ENCODE results near the gene ARHGEF6.

- no peak for TF ChIP-seq EZH2 (IDR thresholded peaks at IDR 0.05; ENCODE audit: insufficient read depth, low read length)
- no peak for TF ChIP-seq CTCF (IDR thresholded peaks at IDR 0.05; ENCODE audit: insufficient read depth, low read depth, low read length)
These were observed 2.7 kb downstream of the ARHGEF6 start for GRCh38 chrX:136778020-136778419.

Measured in astrocyte (in vitro differentiated cells and primary cell).